ENCODE data around the gene STK39.

STK39 gene

DNA sequence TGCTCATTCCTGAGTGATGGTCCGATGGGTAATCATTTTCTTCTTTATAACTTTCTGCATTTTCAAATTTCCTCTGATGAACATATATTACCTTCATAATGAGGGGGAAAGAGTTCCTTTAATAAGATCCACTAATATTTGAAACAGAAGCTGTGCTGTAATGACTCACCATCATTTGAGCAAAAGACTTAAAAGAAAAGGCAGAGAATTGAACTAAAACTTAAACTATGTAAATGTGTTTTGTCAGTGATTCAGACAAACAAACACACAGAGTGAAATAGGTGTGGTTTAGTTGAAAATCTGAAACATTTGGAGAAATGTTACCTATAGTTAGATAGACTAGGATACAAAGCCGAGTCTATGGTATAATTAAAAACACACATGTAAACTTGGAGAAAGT is 209.6 kb downstream of the STK39 start:
- no peak for DNase-seq

DNA sequence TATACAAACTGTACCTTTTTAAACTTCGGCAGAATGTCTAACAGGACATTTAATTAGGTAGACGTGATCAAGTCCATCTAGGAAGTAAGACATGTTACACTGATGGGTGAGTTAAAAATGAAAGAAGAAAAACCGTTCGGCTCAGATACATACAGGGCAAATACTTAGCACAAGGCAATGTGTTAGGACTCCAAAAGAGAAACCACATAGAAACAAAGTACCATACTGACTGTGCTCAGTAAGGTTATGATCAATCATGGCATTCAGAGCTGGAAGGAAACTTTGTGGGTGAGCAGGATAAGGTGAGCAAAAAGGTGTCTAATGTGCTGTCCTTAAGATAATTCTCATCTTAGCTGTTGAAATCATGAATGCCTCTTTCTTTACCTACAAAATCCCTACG is 211.9 kb downstream of the STK39 start:
- no peak for DNase-seq

DNA sequence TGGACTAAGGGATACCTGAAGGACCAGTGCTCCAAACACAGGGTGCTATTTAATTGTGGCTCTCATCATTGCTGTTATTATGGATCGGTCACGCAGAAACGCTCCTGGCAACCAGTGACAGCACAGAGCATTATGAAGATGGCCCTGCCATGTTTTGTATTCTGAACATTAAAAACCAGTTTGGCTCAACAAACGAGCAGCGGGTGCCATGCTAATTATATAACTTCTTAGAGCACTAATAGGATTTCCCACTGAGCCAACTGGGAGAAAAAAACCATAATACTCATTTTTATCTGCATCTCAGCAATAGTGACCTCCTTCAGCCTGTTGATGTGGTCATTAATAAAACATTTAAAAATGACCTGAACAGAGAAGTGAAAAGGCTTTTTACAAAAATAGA is 212.8 kb downstream of the STK39 start:
- no peak for DNase-seq

DNA sequence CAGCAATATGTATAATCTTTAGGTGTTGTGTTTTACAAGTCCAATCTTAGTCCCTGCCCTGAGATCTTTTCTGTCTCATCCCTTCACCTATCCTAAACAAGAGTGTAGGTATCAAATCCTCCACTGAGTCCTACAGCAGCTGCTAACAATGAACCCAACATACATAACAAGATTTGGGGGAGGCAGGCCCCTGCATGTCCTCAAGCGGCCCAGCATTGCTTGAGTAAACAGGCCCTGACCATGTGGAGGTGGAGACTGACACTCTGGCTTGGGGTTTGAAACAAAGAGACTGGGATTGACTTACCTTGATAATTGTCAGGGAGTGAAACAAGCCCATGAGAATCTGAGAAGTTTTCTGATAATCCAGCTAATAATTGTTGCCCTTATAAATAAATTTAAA is 213.4 kb downstream of the STK39 start:
- no peak for DNase-seq

DNA sequence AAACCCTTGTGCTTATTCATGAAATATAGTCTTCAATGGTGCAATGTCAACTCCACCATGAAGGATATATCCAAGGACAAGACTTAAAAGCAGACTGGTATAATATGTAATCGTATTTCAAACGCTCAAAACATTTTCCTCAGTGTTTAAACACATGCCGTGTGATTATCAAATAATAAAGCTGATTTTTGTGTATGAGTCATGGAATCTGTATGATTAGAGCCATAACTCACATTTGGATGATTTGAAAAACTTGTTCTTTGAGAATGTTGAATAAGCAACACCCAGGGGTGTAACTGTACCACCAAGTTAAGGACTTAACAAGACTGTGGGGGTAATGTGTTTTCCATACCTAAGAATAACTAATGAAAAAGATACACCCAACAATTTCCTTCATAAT is 215.3 kb downstream of the STK39 start:
- no peak for DNase-seq

DNA sequence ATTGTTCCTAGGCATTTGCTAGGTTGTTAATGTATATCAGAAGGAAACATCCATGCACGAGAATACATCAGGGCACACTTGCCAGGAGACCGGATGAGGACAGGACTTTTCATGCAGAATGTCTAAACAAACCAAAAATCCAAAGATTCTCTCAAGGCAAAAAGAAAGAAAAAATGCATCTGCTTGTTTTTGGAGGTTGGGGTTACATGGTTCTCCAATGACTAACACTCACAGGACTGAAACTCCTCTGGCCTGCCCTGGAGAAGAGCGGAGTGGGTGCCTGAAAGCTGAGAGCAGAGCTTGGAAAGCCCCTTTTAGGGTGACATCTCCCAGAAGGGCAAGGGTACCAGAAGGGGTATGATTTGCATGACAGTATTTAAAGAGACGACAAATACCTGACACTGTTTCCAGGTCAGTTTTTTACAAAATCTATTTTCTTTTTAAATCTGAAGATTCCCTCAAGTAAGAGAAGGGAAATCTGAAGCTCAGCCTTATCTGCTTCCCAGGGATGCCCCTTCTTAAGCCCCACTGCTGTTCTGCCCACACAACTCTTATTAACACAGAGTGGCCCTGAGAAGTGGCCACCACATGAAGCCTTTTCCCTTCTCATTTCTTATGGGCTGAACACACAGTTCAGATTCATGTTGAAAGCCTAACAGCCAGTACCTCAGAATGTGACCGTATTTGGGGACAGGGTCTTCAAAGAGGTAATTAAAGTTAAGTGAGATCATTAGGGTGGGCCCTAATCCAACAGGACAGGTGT is 216.4 kb downstream of the STK39 start:
- DNase-seq: no peak

DNA sequence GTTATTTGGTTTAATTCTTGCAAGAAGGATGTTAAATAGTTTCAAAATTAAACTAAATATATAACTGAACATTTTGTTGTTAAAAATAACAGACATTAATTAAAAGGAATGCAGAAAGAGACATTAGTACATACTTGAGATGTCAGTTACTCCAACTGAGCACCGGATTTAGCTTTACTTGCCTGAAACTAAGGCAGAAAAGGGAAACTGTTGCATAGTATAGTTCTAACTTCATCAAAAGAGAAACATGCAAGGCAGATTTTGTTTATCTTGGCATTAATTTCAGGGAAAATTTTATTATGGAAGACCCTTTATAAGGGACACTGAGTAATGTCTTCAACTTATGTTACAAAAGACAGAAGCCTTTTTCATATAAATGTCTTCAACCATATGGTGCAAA is 218.3 kb downstream of the STK39 start:
- no peak for DNase-seq

DNA sequence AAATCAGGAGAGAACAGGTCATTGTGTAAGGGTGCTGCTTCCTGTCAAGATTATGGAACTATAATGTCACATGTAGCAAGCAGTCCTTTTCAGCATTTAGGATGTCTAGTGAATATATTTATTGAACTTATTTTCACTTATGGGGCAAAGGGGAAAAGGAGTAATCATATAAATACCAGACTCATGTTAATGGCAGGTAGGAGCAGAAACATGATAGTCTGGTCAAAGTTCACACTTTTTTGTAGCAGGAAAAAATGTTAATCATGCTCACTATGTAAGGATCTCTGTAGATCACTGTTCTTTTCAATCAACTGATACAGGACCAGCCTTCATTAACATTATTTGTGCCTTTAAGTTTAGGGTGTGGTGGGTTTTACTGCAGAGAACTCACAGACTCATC is 219.0 kb downstream of the STK39 start:
- no peak for DNase-seq

DNA sequence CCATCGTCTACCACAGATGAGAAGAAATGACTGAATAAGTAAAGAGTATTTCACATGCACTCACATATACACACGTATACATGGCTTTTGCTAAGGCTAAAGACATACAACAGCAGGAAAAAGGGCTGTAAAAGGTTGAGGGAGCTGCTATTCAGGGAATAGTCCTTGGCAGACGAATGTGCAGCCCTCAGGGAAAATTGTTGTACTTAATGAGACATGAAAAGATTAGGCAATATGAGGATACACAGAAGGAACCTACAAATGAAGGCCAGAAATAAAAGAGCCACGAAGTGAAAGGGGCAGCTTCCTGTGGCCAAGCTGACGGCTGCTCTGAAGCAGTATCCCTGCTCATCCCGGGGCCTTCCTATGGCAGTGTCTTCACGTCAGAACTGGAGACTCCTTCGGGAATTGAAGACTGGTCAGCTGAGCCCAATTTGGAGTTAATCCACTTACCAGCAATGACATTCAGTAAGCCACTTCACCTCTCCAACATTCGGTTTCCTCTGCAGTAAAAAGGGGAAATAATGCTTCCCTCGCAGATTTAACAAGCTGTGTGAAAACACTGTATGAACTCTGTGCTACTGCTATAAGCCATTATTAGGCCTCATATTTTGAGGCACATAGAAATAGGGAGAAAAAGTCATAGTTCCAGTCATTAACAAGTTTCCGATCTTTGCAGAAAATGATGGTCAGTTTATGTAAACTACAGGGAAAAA is 221.8 kb downstream of the STK39 start:
- DNase-seq: no peak

DNA sequence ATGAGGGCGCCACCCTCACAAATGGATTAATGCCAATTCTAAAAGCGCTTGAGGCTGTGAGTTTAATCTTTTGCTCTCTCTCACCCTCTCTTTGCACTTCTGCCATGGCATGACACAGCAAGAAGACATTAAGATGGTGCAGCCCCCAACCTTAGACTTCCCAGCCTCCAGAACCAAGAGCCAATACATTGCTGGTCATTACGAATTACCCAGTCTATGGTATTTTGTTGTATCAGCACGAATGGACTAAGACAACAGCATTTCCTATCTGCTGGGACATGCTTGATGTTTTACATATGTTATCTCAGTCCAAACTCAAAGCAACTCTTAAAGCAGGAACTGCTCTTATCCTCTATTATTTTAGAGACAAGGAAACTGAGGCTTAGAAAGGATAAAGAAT is 222.9 kb downstream of the STK39 start:
- no peak for DNase-seq

DNA sequence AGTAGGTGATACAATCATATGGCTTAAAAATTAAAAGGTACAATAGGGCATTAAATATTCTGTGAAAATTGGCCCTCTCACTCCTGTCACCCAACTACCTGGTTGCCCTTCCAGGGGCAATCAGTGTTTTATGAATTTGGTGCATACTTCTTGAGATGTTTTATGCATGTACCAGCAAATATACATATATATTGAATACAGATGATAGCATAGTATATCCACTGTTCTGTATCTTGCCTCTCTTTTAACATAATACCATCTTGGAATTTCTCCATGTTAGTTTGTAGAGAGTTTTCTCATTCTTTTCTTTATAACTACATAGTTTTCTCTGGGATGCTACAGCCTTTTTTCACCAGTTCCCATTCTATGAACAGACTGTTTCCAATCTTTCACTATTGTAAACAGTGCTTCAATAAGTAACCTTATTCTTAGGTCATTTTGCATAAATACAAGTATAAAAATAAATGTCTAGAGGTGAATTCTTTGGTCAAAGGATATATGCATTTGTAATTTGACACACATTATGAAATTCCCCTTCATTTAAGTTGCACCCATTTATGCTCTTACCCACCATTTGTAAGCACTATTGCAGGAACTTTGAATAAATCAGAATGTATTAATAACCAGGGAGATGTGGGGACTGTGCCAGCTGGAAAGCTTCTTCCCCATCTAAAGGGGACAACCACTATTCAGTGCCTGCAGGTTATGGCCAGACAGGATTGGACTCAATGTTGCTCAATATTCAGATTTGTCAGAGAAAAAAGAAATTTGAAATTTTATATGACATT is 225.4 kb downstream of the STK39 start:
- no peak for DNase-seq

DNA sequence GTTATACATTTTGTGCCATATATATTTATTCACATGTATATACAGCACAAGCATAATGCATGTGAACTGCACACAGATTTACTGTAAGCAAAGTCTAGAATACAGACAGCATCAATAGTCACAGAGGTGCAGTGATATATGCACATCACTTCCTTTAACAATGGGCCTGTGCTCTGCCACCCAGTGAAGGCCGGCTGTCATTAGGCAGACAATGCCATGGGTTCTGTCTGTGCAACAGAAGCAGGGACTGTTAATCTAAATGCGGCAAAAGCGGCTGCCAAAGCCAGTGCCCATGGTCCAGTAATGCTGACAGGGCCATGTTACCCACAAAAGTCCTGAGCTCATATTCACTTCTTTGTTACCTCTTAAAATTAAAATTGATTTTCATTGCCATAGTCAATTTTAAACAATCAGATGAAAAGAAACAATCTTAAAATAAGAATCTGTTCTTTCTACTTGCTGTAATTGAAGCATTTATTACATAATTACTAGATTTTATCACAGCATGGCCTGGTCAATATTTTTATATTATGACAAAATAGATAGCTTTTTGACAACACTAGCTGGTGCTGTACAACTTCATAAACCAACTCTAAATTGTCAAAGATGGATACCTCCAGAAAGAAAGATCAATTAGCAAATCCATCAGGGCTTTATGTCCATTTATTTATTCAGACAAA is 232.0 kb downstream of the STK39 start:
- no peak for DNase-seq

DNA sequence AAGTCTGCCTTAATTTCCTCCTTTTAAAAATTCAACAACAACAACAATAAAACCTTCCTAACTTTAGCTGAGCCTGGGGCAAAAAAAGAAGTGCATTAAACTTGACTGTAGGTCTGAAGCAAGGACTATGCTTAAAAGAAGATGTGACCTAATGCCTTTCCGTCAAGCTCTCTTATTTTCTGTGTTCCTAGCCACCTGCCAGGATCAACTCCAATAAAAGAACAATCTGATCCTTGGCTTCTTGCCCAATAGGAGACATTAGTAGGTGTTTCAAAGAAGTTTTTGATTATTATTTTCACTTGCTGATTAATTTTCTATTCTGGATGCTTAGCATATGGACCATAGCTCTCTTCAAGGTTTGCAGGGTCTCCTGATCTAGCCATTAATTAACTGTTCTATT is 237.5 kb downstream of the STK39 start:
- no peak for DNase-seq

DNA sequence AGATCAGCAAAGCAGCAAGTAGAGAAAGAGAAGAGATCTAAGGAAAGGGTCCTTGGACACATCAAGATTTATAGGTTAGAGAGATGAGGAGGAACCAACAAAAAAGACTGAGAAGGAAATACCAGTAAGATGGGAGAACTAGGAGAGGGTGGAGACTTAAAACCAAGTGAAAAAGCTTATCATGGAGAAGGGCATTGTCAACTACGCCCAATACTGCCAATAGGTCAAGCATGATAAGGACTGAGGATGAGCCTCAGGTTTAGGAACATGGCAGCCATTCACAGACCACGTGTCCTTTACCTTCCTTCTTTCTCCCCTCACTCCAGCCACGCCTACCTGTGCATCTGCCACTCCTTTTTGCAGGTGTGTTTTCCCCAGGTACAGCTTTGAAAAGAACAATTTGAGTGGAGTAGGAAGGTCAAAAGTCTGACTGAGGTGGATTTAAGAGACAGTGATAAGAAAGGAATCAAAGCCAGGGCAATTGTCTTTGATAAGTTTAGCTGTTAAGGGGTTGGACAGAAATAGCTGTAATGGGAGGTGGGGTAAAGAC is 238.7 kb downstream of the STK39 start:
- DNase-seq: no peak

DNA sequence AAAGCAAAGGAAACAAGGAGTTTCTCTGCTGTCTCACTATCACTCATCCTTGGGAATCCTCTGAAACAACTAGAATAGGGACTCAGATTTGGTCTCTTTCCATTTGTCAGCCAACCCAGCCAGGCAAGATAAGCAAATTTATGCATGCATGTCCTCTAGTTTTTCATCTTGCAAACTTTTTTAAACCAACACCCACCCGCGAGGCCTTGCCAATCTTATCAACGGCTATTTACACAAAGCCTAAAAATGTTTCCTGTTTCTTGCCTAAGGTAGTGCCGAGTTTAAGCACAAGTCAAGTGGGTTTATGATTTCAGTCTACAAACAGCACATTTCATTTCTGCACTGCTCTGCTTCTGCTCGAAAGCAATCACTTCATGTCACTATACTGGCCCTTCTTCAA is 240.9 kb downstream of the STK39 start:
- no peak for DNase-seq

DNA sequence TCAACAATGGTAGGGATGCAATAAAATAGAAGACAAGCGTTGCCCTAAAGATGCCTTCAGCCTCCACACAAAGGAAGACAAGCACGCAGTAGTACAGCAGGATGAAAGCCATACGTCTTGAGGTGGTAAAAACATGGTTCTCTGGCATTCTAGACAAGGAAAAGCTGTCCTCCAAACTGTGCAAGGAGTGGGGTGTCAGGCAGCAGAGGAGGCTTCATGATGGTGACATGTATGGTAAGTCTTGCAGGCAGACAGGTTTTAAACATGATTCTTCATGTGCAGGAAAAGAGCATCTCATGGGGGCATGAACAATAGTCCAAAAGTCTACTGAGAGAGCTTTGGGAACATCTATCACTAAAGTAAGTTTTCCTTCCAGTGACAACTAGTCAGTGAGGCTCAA is 241.8 kb downstream of the STK39 start:
- DNase-seq: no peak

DNA sequence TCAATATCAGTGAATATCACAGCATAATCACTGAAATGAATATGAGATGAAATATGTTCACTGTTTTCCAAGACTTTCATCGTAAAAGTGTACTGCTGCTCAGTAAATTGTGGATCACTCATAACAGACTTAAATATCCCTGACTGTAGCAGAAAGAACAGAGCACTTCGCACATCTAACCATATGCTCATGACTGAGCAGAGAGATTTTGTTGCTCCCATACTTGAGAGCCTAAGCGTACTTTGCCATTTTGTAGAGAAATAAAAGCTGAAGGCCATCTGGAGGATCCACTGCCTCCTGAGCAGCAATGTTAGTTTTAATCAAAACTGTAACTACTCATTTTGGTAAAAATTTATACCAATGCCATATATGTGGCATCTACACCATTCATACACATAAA is 243.5 kb downstream of the STK39 start:
- no peak for DNase-seq

DNA sequence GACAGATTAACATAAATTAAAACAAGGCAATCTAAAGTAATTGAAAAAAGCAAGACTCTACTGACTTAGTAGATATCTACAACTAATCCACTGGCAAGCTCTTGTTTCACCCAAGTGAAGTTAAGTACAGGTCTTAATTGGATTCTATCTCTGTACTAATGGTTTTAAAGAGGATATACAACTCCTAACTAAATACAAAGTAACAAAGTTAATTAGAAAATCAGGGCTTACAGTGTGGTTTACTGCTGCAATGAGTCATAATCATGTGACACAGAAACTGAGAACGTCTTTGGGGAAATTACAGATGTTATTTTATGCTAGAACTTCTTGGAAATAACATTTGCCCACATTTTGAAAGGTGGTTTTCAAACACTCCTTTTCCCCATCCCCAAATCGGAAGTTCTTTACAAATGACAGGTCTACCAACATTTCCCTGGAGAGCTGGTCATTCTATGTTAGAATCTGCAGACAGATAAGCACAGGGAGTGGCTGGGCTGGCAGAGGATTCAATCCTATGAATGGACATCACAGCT is 245.3 kb downstream of the STK39 start:
- DNase-seq: no peak

DNA sequence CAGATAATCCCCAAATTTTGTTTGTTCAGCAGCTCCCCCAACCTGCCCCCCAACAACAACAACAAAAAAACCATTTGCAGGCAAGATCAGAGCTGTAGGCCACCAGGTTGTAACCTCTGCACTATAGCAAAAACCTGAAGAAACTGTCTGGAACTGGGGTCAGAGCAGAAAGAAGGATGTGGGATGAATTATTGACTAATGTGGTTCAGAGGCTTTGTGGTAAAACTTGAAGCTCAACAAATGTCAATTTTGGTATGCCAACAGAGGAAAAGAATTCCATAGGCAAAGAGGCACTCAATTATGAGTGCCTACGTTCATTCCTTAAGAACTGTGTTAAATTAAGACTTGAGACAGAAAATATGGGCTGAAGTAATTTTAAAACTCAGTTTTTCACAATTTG is 255.1 kb downstream of the STK39 start:
- DNase-seq: no peak

DNA sequence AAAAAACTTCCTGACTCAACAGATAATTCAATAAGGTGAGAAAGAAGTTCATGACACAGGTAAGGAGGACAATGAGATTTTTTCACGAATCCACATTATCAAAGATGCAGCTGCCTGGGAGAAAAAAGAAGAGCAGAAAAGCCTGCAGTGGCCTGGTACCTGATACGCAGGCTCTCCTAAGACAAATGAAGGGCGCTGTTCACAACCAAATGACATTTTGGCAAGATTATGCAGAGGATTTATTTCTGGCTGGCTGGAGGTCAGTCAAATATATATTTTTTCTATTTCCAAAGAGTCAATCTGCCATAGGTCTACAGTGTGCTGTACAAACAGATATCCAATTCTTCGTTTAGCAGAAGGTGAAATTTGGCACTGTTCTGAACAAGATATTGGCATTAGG is 257.3 kb downstream of the STK39 start:
- DNase-seq: no peak

DNA sequence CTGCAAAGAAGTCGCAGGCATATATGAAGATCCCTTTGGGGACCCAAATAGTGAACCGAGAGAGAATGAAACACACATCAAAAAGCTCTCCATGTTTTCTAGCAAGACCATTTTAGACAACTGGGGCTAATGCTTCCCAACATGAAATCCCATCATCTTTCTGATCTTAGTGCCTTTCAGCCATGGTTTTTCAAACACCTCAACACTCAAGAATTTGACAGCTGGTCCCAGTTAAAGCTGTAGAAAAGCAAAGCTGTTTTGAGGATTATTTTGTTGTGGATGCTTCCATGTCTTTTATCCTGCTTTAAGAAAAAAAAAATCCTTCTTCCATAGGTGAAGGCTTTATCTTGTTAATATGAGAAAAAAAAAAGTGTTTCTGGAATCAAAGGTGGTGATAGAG is 259.1 kb downstream of the STK39 start:
- DNase-seq: no peak

DNA sequence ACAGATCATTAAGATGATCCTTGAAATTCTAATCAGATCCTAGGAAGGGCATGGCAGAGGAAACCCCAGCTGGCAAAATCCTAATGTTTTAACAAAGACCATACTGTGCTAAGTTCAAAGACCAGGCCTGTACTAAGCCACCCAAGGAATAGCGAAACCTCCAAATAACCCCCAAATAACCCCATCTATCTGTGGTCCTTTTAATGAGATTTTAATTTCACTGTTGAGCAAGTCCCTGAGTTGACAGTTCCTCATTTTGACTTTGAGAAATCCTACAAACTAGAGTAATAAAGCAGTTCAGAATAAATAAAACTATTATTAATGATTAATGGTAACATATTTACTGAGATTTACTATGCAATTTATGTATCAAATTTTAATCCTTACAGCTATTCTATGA is 259.8 kb downstream of the STK39 start:
- DNase-seq: no peak

DNA sequence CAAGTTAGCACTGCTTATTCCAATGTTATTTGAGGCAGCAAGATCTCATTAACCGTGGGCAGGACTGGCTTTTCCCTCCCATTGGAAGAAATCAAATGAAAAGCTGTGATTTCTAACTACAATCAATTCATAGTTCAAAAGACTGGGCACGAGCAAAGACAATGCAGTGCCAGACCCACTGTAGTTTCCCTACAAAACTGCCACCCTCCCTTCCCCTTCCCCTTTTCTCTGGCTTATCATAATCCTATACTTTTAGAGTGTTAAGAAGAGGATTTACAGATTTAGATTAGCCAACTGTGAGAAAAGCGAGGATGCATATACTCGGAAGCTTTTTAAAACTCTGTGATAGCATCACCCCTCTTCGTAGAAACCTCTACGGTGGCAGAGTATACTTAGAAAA is 260.4 kb downstream of the STK39 start:
- DNase-seq: no peak
